ENCODE data around the gene LRMDA. TPM values are rescaled to one million over a fixed set of nuclear protein-coding genes. Genes with fewer than 3 reads are reported as not detected.

LRMDA gene
- total RNA-seq, 4 donors from 2014 or later, result 9.8 to 18.6 (median 15.8) TPM

- no peak for TF ChIP-seq POLR2A (IDR thresholded peaks at IDR 0.05)
- TF ChIP-seq EP300 (IDR thresholded peaks at IDR 0.05), result no peak
- TF ChIP-seq, protein P1, sequence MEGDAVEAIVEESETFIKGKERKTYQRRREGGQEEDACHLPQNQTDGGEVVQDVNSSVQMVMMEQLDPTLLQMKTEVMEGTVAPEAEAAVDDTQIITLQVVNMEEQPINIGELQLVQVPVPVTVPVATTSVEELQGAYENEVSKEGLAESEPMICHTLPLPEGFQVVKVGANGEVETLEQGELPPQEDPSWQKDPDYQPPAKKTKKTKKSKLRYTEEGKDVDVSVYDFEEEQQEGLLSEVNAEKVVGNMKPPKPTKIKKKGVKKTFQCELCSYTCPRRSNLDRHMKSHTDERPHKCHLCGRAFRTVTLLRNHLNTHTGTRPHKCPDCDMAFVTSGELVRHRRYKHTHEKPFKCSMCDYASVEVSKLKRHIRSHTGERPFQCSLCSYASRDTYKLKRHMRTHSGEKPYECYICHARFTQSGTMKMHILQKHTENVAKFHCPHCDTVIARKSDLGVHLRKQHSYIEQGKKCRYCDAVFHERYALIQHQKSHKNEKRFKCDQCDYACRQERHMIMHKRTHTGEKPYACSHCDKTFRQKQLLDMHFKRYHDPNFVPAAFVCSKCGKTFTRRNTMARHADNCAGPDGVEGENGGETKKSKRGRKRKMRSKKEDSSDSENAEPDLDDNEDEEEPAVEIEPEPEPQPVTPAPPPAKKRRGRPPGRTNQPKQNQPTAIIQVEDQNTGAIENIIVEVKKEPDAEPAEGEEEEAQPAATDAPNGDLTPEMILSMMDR (IDR thresholded peaks at IDR 0.05), result no peak
- no peaks in the 10 kb centered on the region for H3K36me3 ChIP-seq
- no peaks in the 10 kb centered on the region for H3K9me3 ChIP-seq
- WGBS, 2 donors, result 97% methylated on average over 2 of the region's 2 CpGs
- peaks cover 0 to 10% (median 3%) of the 10 kb centered on the region in 4 donors for H3K4me1 ChIP-seq
- H3K27me3 ChIP-seq, result no peaks in the 10 kb centered on the region
- no peak for DNase-seq (ENCODE audit: low spot score in 2 of 2)
- no peak overlapping the region for H3K27ac ChIP-seq
- H3K4me3 ChIP-seq, result no peak overlapping the region
These were observed 896.9 kb downstream of the LRMDA start for GRCh38 chr10:76328348-76328747.

GRCh38 chr10:76329891-76330575, 898.6 kb downstream of the LRMDA start:
- Histone ChIP-seq H3K36me3 (no peaks in the 10 kb centered on the region), H3K27me3 (no peaks in the 10 kb centered on the region), H3K4me3 (no peak overlapping the region), H3K27ac (no peak overlapping the region), H3K4me1 (no peaks in the 10 kb centered on the region), H3K9me3 (no peaks in the 10 kb centered on the region)
- no peak for DNase-seq (ENCODE audit: low spot score in 2 of 2)
- 83 to 86% methylated on average over 5 of the region's 5 CpGs for WGBS, 2 donors
- TF ChIP-seq POLR2A (IDR thresholded peaks at IDR 0.05), result no peak
- TF ChIP-seq, protein P1 (IDR thresholded peaks at IDR 0.05), result no peak
- TF ChIP-seq EP300 (IDR thresholded peaks at IDR 0.05), result no peak

- H3K4me3 ChIP-seq, result no peak overlapping the region
- no peak overlapping the region for H3K27ac ChIP-seq
- DNase-seq (ENCODE audit: low spot score in 2 of 2), result no peak
- 92 to 95% methylated on average over 4 of the region's 4 CpGs for WGBS, 2 donors
- TF ChIP-seq, protein P1 (IDR thresholded peaks at IDR 0.05), result no peak
- TF ChIP-seq EP300 (IDR thresholded peaks at IDR 0.05) (no peak), POLR2A (IDR thresholded peaks at IDR 0.05) (no peak)
- no peaks in the 10 kb centered on the region for H3K9me3 ChIP-seq
- peaks cover 0 to 12% (median 0%) of the 10 kb centered on the region in 4 donors for H3K4me1 ChIP-seq
- no peaks in the 10 kb centered on the region for H3K36me3 ChIP-seq
- no peaks in the 10 kb centered on the region for H3K27me3 ChIP-seq
These were observed 900.3 kb downstream of the LRMDA start for GRCh38 chr10:76331742-76332141.

DNA sequence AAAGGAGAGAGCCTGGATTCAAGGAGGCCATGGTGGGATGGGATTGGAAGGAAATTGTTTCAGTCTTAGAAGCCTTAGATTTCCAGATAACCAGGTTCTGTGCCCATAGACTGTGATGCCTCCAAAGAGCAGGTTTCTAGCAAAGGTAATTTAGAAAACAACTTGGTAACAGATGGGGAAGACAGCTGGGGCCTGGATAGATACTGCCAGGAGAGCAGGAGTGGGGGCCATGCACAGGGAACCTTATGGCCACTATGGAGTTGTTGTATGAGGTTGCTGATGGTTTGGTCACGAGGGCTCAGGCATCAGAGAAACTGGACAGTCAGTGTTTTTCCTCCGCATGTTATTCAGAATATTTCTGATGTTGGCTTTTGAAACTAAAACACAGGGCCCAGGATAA, 901.9 kb downstream of the LRMDA start:
- no peak overlapping the region for H3K4me3 ChIP-seq
- H3K27me3 ChIP-seq, result no peaks in the 10 kb centered on the region
- no peaks in the 10 kb centered on the region for H3K36me3 ChIP-seq
- H3K27ac ChIP-seq, result no peak overlapping the region
- peaks cover 0 to 22% (median 0%) of the 10 kb centered on the region in 4 donors for H3K4me1 ChIP-seq
- no peak for TF ChIP-seq POLR2A (IDR thresholded peaks at IDR 0.05)
- TF ChIP-seq EP300 (IDR thresholded peaks at IDR 0.05), result no peak
- TF ChIP-seq, protein P1 (IDR thresholded peaks at IDR 0.05), result no peak
- H3K9me3 ChIP-seq, result no peaks in the 10 kb centered on the region
- DNase-seq (ENCODE audit: low spot score in 2 of 2), result no peak
- 83 to 87% methylated on average over 2 of the region's 2 CpGs for WGBS, 2 donors

- H3K27me3 ChIP-seq, result no peaks in the 10 kb centered on the region
- H3K4me1 ChIP-seq, result peaks cover 0 to 22% (median 0%) of the 10 kb centered on the region in 4 donors
- H3K27ac ChIP-seq, result no peak overlapping the region
- no peaks in the 10 kb centered on the region for H3K9me3 ChIP-seq
- WGBS, 2 donors, result 78 to 81% methylated on average over 4 of the region's 4 CpGs
- no peak overlapping the region for H3K4me3 ChIP-seq
- TF ChIP-seq, protein P1 (IDR thresholded peaks at IDR 0.05), result no peak
- TF ChIP-seq POLR2A (IDR thresholded peaks at IDR 0.05) (no peak), EP300 (IDR thresholded peaks at IDR 0.05) (no peak)
- H3K36me3 ChIP-seq, result no peaks in the 10 kb centered on the region
- DNase-seq (ENCODE audit: low spot score in 2 of 2), result no peak
These were observed 902.4 kb downstream of the LRMDA start for GRCh38 chr10:76333796-76334195.

Data from tibial nerve (tissue), 4 donors.